Subcutaneous abdominal adipose tissue (tissue), 5 donors: Measurements from ENCODE around the gene CTPS2.
"Not testable (repeated sequence)": the region's sequence is repeated elsewhere in the genome, so short reads cannot be mapped to it uniquely, and the experiment has no call there.

Experiments
- H3K27ac ChIP-seq: one replicate; pipeline ENCODE4 v1.7.0; 2013; ENCODE audit warnings: low read depth, mild to moderate bottlenecking, inconsistent platforms, low read length, moderate library complexity
- H3K27me3 ChIP-seq, 5 donors: one replicate each; pipeline ENCODE4 v1.7.0; 2013; ENCODE audit warnings: low read length in 5 of 5, inconsistent platforms in 1 of 5; ENCODE audit not compliant: control insufficient read depth in 5 of 5, insufficient read depth in 4 of 5
- H3K36me3 ChIP-seq, 5 donors: one replicate each; pipeline ENCODE4 v1.7.0; 2013; ENCODE audit warnings: low read length in 5 of 5; ENCODE audit not compliant: control insufficient read depth in 5 of 5, insufficient read depth in 5 of 5
- H3K4me1 ChIP-seq, 5 donors: one replicate each; pipeline ENCODE4 v1.7.0; 2013; ENCODE audit warnings: low read length in 5 of 5, mild to moderate bottlenecking in 3 of 5, moderate library complexity in 1 of 5; ENCODE audit not compliant: control insufficient read depth in 5 of 5, insufficient read depth in 5 of 5
- H3K4me3 ChIP-seq, 5 donors: one replicate each; pipeline ENCODE4 v1.7.0; 2013; ENCODE audit warnings: low read length in 5 of 5, low read depth in 1 of 5
- H3K9ac ChIP-seq, 5 donors: one replicate each; pipeline ENCODE4 v1.7.0; 2013; ENCODE audit warnings: low read length in 5 of 5, mild to moderate bottlenecking in 4 of 5, moderate library complexity in 3 of 5
- H3K9me3 ChIP-seq, 5 donors: one replicate each; pipeline ENCODE4 v1.7.0; 2013; ENCODE audit warnings: low read length in 5 of 5; ENCODE audit not compliant: control insufficient read depth in 5 of 5
- donor health status: healthy.
- donor health status: healthy.
- donor health status: healthy.
- donor health status: healthy.
- donor health status: healthy.

Gene CTPS2

DNA sequence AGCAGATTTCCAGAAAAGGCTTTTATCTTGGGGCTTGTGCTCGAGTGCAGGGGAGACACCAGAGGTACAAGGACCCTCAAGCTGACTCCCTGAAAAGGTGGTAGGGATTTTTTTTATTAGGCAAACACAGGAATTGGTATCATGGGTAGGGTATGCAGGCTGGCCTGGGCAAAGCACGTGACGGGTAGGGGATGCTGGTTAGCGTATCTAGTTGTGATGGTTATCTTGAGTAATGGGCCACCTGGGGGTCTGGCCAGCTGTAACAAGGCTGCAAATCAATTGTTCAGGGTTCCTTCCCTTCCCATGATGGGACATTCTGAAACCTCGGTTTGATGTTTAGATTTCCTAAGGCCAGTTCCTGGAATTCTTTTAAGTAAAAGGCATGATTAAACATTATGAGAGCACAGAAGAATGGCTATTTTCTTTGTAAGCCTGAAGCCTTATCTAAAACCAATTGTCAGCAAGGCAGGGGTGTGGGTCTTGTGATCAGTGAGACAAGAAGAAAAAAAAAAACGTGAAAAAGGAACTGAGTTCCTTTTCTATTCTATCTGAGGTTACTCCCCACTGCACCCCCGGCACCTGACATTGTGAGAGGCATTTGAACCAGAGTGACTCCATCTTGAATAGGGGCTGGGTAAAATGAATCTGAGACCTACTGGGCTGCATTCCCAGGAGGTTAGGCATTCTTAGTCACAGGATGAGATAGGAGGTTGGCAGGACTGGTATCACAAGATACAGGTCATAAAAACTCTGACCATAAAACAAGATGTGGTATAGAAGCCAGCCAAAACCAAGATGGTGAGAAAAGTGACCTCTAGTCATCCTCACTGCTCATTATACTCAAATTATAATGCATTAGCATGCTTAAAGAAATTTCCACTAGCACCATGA is 126.7 kb downstream of the CTPS2 start:
- peaks cover 0 to 11% (median 7%) of the 10 kb centered on the region in 5 donors for H3K9me3 ChIP-seq
- H3K4me1 ChIP-seq = no peaks in the 10 kb centered on the region
- H3K27ac ChIP-seq = no peak overlapping the region

DNA sequence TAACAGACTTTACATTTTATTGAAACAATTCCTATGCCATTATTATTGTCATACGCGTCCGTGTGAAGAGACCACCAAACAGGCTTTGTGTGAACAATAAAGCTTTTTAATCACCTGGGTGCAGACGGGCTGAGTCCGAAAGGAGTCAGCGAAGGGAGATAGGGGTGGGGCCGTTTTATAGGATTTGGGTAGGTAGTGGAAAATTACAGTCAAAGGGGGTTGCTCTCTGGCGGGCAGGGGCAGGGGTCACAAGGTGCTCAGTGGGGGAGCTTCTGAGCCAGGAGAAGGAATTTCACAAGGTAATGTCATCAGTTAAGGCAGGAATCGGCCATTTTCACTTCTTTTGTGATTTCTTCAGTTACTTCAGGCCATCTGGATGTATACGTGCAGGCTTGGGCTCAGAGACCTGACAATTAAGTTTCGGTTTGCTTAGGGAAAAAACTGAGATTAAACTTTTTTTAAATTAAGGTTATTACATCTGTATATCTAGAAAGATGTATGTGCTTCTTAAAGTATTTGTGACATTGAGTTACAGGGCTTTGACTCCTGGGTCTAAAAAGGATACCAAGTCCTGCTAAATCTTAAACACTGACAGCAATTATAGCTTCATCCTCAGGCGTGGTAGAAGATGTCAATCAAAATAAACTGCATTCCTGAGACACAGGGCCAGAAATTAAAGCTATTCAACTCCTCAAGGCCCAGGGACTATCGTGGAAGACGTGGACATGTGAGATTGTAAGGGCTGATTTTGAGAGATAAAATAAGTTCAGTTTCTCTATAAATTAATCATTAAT is 132.3 kb downstream of the CTPS2 start:
- H3K4me1 ChIP-seq, H3K27ac ChIP-seq, H3K9ac ChIP-seq, H3K4me3 ChIP-seq, H3K36me3 ChIP-seq: not testable (repeated sequence)
- H3K9me3 ChIP-seq = peaks cover 0 to 11% (median 6%) of the 10 kb centered on the region in 5 donors
- H3K27me3 ChIP-seq = peaks cover 0 to 10% (median 0%) of the 10 kb centered on the region in 5 donors

More for the DNA sequence above, 126.7 kb downstream of the CTPS2 start:
- peaks cover 0 to 7% (median 3%) of the 10 kb centered on the region in 5 donors for H3K36me3 ChIP-seq
- H3K9ac ChIP-seq = no peak overlapping the region
- H3K27me3 ChIP-seq = peaks cover 0 to 13% (median 0%) of the 10 kb centered on the region in 5 donors
- no peak overlapping the region for H3K4me3 ChIP-seq

DNA sequence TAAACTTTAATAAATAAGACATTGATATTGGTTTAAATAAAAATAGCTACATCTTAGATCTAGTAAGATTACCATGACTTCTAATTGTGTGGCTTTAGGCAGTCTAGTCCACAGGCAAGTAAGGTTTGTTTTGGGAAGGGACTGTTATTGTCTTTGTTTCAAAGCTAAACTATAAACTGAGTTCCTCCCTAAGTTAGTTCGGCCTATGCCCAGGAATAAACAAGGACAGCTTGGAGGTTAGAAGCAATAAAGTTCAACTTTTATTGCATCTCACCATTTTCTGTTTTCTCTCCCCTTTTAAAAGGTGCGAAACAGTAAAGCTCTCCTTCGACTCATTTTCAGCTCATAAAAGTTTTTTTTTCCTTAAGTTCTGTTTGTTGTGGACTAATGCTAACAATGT is 133.0 kb downstream of the CTPS2 start:
- no peaks in the 10 kb centered on the region for H3K4me1 ChIP-seq

DNA sequence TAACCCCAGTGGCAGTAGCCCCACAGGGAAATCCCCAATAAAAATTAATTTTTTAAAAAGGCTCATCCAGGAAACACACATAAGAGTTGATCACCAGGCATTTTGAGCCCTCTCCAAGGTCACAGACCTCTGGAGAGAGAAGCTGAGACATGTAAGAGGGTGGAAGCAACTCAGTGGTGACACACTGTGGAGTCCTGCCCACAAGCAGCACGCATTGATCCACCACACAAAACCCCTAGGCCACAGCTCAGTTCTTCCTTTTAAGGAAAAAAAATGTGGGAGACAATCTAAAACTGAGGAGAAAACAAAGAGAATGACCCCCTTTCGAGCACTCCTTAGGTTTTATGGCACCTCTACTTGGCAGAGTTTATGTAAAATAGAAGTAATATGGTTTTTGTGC is 134.3 kb downstream of the CTPS2 start:
- no peaks in the 10 kb centered on the region for H3K36me3 ChIP-seq
- peaks cover 0 to 11% (median 6%) of the 10 kb centered on the region in 5 donors for H3K9me3 ChIP-seq
- H3K27me3 ChIP-seq = peaks cover 0 to 5% (median 0%) of the 10 kb centered on the region in 5 donors
- H3K9ac ChIP-seq = no peak overlapping the region
- no peak overlapping the region for H3K4me3 ChIP-seq
- H3K4me1 ChIP-seq = no peaks in the 10 kb centered on the region
- no peak overlapping the region for H3K27ac ChIP-seq

More for the DNA sequence above, 133.0 kb downstream of the CTPS2 start:
- Histone ChIP-seq H3K4me3 (no peak overlapping the region), H3K9me3 (peaks cover 0 to 11% (median 6%) of the 10 kb centered on the region in 5 donors), H3K9ac (no peak overlapping the region), H3K36me3 (no peaks in the 10 kb centered on the region), H3K27me3 (peaks cover 0 to 10% (median 0%) of the 10 kb centered on the region in 5 donors), H3K27ac (no peak overlapping the region)

DNA sequence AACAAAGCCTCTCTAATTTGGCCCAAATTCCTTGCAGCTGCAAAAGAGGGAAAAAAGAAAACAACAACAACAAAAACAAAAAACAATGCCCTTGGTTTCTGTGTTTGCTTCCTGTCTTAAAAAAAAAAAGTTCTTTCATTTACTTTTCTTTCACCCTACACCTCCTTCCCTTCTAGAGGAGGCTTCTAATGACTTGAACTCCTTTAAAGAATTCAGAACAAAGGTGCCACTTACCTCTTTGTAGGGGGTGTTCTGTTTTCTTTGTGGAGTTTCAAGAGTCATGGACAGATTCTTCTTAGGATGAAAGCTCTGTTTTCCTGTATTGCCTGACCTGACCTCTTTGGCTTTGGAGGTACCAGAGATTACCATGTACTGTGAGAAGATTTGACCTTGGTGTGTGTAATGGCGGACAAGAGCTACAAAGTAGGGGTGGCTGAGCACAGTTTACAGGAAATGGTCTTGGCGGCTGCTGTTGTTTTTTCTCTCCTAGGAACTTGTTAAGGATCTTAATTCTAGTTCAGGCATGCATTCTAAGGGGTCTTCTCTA is 134.9 kb downstream of the CTPS2 start:
- Histone ChIP-seq H3K4me3 (no peak overlapping the region), H3K9me3 (peaks cover 0 to 11% (median 6%) of the 10 kb centered on the region in 5 donors), H3K36me3 (no peaks in the 10 kb centered on the region), H3K9ac (no peak overlapping the region), H3K27ac (no peak overlapping the region), H3K27me3 (peaks cover 0 to 8% (median 0%) of the 10 kb centered on the region in 5 donors), H3K4me1 (no peaks in the 10 kb centered on the region)

DNA sequence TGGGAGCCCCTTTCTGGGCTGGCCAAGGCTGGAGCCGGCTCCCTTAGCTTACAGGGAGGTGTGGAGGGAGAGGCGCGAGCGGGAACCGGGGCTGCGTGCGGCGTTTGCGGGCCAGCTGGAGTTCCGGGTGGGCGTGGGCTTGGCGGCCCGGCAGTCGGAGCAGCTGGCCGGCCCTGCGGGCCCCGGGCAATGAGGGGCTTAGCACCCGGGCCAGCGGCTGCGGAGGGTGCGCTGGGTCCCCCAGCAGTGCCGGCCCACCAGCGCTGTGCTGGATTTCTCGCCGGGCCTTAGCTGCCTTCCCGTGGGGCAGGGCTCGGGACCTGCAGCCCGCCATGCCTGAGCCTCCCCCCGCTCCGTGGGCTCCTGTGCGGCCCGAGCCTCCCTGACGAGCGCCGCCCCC is 137.1 kb downstream of the CTPS2 start:
- H3K4me1 ChIP-seq, H3K9me3 ChIP-seq, H3K4me3 ChIP-seq, H3K27ac ChIP-seq, H3K36me3 ChIP-seq, H3K9ac ChIP-seq: not testable (repeated sequence)
- H3K27me3 ChIP-seq = peaks cover 0 to 12% (median 0%) of the 10 kb centered on the region in 5 donors

DNA sequence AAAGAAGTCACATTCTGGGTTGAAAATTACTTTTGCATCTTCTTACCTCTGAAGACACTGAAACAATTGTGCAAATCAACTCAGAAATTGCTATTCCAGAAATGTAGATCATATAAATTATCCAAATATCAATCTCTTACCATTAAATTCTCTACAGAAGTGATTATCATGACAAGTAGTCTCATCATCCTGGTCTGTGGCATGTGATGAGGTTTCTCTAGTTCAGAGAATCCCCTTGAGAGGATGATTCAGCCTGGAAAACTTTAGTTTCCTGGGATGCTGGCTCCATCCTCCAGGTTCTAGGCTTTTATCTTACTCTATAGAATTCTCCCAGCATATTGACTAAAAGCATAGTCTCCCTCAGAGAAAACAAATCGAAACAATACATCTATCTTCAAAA is 138.7 kb downstream of the CTPS2 start:
- no peaks in the 10 kb centered on the region for H3K4me1 ChIP-seq
- H3K27me3 ChIP-seq = peaks cover 0 to 12% (median 0%) of the 10 kb centered on the region in 5 donors
- H3K9ac ChIP-seq = no peak overlapping the region
- no peaks in the 10 kb centered on the region for H3K36me3 ChIP-seq
- H3K9me3 ChIP-seq = no peaks in the 10 kb centered on the region
- H3K4me3 ChIP-seq = no peak overlapping the region
- H3K27ac ChIP-seq = no peak overlapping the region

DNA sequence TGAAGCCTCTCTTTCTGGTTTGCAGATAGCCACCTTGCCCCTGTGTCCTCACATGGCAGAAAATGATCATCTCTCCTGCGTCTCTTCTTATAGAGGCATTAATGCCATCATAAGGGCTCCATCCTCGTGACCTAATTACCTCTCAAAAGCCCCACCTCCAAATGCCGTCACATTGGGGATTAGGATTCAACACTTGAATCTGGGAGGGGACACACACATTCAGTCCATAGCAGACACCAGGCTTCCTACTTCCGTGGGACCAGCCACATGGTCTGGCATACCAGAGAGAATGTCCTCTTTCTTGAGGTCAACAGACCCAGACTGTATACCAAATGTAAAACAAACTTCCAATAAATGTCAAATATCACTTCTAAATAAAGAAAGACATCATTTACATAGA is 144.8 kb downstream of the CTPS2 start:
- Histone ChIP-seq H3K9me3 (no peaks in the 10 kb centered on the region), H3K27ac (no peak overlapping the region), H3K36me3 (no peaks in the 10 kb centered on the region), H3K9ac (no peak overlapping the region), H3K27me3 (peaks cover 0 to 4% (median 0%) of the 10 kb centered on the region in 5 donors), H3K4me1 (no peaks in the 10 kb centered on the region), H3K4me3 (no peak overlapping the region)

DNA sequence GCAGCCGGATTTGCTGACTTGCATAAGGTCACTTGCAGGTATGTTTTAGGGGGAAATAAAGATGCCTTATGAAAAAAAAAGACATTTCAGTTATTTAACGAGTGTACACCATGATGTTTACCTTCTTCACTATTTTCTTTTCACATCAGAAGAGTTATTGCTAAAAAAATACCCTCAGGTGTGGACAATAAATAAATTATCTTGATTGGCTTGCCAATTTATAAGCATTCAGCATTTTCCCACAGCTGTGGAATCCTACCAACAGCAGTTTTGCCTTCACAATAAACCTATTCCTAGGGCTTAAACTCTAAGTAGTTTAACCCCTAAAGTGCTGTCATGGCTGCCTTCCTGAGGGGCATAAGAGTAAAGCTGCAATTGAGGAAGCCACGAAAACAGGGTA is 145.9 kb downstream of the CTPS2 start:
- H3K27ac ChIP-seq = no peak overlapping the region
- no peak overlapping the region for H3K9ac ChIP-seq
- H3K27me3 ChIP-seq = peaks cover 0 to 2% (median 0%) of the 10 kb centered on the region in 5 donors
- no peaks in the 10 kb centered on the region for H3K36me3 ChIP-seq
- H3K4me1 ChIP-seq = no peaks in the 10 kb centered on the region
- no peaks in the 10 kb centered on the region for H3K9me3 ChIP-seq
- no peak overlapping the region for H3K4me3 ChIP-seq
